ENCODE results near the gene BACH2. TPM values are rescaled to one million over a fixed set of nuclear protein-coding genes. Genes with fewer than 3 reads are reported as not detected.

Gene BACH2
- polyA plus RNA-seq, 5 donors = 6.4 to 10.0 (median 7.7) TPM

DNA sequence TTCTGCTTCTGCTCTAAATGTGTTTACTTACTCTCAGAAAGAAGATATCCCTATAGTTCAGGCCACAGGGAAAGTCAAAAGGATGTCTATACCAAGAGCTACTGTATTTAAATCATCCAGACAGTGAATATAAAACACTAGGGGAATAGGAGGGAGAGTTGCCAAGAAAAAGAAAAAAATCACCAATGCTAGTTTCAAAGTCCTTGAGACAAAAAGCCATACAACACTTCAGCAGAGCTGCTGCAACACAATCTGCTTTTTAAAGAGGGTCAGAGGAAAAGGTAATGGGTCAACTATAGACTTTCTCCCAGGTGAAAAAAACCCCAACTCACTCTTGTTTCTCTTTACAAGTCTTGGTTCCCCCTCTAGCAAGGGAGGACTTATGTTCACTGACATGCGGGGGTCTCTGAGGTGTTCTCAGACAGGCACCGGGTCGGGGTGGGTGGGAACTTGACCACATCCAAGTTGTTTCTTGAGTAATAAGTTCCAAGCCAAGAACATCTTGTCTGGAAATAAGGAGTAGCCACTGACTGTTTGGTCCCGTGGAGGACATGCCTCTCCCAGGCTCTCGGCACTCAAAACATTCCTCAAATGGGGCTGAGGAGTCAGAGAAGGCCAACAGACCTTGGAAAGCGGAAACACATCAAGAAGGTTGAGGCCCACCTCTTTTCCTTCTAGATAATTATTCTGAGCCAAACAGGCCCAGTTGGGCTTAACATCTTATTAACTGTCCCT lies 354.7 kb downstream of the BACH2 start:
- DNase-seq = no peak

DNA sequence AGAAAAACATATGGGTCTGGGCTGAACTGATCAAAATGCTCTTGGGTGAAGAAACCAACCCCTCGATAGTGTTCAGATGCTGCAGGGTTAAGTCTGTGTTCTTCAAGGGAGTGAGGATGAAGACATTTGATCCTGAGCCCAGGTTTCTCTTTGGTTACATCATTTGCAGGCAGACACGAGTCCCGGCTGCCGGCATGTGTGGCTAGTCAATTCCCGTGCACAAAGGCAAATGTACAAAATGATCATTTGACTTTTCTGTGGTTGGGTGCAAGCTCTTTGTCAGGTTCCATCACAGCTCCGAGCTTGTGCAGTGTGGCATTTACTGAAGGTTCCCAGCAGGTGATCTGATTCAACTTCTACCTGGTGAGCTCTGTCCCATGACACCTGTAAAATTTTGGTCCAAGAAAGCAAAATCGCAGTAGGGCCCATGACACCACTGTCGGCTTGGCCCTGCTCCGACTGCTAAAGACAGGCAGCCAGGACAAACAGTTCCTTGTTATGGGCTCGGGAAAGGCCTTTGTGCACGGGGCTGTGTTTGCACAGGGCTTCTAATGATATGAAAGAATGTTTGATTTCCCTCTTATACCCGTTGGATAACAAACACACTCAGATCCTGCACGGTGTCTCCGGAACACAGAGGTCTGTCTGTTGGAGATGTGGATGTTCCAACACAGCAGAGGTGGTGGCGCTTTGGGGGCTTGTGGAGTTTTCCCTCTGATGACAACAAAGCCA lies 355.4 kb downstream of the BACH2 start:
- no peak for DNase-seq

GRCh38 chr6:89940225-89941027 lies 356.2 kb downstream of the BACH2 start:
- DNase-seq = peak; percentile 58 to 78

- no peak for DNase-seq
These were observed 357.5 kb downstream of the BACH2 start for GRCh38 chr6:89939144-89939543.

GRCh38 chr6:89938014-89938413 lies 358.6 kb downstream of the BACH2 start:
- DNase-seq = no peak

DNA sequence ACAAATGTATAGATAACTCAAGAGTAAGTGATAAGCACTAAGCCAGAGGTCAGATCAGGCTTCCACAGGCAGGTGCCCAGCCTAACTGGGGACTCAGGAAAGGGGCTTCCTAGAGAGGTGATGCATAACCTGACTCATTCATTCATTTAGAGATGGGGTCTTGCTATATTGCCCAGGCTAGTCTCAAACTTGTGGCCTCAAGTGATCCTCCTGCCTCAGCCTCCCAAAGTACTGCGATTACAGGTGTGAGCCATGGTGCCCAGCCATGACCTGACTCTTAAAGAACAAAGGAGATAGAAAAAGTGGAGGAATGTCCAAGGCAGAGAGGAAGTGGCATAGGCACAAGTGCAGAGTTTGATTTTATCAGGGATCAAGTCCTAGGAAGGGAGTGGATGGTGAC lies 360.5 kb downstream of the BACH2 start:
- DNase-seq = no peak

GRCh38 chr6:89934685-89935366 lies 361.8 kb downstream of the BACH2 start:
- no peak for DNase-seq

DNA sequence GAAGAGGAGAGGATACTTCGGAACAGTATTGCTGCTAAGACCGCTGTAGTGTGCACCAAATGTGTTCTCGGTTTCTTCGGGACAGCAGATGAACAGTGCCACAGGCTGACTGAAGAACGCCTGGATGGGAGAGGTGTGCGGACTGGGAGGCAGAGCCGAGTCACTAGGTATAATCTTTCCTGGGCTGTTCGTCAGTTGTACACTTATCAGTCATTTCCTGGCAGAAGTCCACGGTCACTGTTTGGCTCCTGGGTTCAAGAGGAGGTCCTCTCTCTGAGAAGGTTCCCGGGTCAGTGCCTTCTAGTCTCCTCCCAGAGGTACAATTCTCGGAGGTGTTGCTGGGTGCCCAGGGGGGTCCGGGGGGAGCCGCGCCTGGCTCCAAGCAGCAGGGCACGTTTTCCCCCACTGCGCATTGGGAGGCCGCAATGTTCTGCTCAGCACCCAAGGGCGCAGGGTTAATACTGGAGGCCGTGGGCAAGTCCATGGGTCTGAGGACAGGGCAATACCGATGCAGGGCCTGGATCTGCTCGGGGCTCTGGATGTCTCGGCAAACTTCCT lies 364.3 kb downstream of the BACH2 start:
- DNase-seq = no peak

GRCh38 chr6:89930789-89931188 lies 365.9 kb downstream of the BACH2 start:
- DNase-seq = no peak

DNA sequence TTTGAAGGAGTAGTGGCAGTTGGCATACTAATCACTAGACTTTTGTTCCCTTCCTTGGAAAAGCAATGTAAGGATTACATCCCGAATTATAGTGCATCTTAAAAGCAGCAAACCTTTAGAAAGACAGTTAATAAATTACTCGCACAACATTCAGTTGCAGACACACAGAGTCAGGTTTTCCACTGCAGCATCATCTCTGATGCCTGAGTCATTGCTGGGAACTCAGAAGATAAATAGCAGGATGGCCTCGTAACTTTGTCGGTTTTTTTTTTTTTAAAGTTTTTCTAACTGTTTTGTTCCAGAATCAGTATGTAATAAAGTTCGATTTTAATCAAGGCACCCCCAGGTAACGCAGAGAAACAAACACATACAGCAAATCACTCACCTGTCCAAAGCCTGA lies 368.0 kb downstream of the BACH2 start:
- DNase-seq = no peak

DNA sequence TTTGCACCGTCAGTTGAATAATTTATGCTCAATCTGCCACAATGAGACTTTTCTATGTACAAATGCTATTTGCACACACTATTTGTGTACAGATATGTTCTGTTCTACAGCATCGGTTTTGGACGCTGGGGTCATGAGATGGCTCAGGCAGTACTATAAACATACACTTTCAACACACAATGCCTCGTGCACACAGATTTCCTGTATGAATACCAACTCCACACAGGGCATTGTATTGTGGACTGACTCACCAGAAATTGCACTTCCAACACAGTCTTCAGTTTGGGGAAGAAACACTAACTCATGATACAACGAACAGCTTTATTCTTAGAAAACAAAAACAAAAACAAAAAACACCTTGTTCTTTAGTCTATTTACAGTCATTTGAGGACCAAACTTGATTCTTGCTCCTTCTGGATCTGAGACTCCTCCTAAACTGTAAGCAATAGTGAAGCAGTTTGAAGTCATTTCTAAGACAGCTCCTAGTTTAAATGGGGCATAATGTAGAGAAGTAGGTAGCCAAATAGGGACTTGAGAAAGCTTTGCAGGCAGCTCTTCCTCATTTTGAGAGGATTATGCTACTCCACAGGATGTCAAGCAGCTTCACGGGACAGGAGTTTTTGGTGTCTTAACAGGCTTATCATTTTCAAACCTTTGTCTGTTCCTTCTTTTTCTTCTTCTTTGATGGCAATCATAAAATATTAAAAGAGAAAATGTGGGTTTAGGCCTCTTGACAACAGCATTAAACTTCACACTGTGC lies 368.7 kb downstream of the BACH2 start:
- DNase-seq = no peak

DNA sequence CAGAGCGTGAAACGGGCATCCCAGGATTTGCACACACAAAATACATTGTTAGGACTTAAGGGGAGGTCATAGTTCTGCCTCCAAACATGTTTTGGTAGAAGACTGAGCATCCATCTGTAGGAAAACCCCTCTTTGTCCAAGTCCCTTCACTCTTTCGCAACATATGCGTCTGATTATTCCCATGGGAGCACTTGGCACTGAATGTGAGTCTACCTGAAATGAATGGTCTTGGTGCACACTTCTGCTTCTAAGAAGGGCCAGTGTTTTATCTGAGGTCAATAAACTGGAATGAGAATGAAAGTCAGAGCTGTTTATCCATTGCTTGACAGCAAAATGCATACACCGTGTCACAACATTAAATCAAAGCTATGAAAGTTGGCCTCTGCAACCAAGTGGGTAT lies 369.4 kb downstream of the BACH2 start:
- DNase-seq = no peak

GRCh38 chr6:89925826-89926225 lies 370.8 kb downstream of the BACH2 start:
- DNase-seq = no peak

- no peak for DNase-seq
These were observed 372.4 kb downstream of the BACH2 start for GRCh38 chr6:89924231-89924630.

DNA sequence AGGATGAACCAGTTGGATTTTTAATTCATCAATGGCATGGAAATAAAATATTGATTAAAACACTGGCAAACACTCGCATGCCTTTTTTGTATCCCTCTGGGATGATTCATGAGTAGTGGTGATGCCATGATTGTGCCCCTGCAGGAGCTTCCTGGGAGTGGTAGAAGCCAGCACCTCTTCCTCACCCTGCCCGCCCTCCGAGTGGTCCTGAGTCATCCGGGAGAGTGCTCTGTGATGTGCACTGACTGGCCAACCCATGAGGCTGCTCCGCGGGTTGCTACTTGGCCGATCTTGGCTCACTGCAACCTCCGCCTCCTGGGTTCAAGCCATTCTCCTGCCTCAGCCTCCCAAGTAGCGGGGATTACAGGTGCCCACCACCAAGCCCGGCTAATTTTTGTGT lies 375.0 kb downstream of the BACH2 start:
- DNase-seq = no peak

GRCh38 chr6:89921197-89921596 lies 375.4 kb downstream of the BACH2 start:
- DNase-seq = no peak

DNA sequence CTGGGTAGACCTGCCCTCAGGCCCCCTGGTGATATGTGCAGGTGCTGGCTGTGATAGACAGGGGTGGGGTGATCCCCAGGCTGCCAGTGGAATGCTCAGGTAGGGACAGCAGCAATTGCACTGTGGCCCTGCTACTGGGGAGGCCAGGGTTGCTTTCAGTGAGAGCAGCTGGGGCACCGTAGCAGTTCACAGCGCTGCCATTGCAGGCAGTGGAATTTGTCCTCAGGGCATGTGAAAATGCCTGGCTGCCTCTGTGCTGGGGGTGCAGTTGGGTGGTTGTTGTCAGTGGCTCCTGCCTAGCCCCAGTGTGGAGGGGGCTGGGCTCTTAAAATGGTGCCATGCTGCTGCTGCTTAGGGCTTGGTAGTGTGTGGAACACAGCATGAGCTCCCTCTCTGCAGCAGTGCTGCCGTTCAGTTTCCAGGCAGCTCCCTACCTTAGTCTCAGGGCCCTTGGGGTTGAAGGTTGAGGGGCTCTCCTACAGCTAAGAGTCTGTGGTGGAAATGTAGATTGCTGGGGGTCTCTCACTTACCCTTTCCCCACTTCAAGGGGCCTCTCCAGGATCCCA lies 378.8 kb downstream of the BACH2 start:
- DNase-seq = no peak

GRCh38 chr6:89917216-89917615 lies 379.4 kb downstream of the BACH2 start:
- no peak for DNase-seq

GRCh38 chr6:89916136-89916920 lies 380.3 kb downstream of the BACH2 start:
- no peak for DNase-seq

DNA sequence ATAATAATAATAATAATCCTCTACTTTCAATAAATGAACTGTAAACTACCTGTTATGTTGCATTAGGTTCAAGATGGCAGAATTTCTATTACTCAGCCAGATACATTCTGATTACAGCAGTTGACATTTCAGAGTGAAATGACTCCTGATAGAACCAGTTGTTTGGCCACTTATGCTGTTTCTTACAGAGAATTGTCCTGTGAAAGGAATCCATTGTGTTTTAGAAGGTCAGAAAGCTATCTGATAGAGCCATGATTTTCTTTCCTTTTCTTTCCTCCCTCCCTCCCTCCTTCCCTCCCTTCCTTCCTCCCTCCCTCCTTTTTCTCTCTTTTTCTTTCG lies 385.8 kb downstream of the BACH2 start:
- no peak for DNase-seq
